ENCODE data around the gene TMC4. TPM values are rescaled to one million over a fixed set of nuclear protein-coding genes. Genes with fewer than 3 reads are reported as not detected.

The TMC4 gene
- total RNA-seq, 1 donor from 2014 or later, result 4.3 TPM

DNA sequence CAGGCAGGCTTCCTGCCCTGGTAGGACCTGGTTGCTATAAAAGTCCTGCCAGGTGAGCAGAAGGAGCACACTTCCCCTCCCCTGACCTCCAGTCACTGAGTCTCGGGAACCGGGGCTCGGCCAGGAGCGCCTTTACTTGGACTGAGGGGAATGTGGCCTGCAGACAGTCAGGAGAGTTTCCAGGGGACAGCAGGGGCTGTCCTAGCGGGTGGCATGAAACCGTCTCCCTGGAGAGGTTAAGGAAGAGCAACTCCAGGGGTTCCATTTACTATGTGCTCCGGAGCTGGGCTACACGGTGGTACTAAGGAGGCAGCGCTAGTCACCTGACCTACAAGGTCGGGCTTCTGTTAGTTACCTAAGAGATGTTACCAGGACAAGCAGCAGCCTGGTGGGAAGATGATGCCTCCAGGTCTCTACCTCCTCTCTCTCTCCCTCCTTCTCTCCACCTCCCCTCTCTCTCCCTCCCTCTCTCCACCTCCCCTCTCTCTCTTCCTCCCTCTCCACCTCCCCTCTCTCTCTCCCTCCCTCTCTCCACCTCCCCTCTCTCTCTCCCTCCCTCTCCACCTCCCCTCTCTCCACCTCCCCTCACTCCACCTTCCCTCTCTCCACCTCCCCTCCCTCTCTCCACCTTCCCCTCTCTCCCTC is 39.5 kb downstream of the TMC4 start:
- peak; percentile 34 for DNase-seq

DNA sequence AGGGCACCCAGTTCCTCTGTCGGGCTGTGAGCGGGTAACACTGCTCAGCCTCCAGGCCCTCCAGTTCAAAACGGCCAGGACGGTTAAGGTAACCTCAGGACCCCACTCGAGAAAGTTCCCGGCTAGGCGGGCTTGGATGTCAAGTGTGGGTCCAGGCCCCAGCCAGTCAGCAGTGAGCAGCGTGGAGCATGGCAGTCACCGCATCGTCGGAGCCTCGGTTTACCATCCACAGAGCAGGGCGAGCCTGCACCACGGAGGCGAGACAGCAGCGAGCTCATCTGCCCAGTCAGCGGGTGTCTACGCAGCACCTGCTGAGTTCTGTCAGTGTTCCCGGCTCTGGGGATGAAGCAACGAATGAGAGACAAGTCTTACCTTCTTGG is 43.4 kb downstream of the TMC4 start:
- no peak for DNase-seq

DNA sequence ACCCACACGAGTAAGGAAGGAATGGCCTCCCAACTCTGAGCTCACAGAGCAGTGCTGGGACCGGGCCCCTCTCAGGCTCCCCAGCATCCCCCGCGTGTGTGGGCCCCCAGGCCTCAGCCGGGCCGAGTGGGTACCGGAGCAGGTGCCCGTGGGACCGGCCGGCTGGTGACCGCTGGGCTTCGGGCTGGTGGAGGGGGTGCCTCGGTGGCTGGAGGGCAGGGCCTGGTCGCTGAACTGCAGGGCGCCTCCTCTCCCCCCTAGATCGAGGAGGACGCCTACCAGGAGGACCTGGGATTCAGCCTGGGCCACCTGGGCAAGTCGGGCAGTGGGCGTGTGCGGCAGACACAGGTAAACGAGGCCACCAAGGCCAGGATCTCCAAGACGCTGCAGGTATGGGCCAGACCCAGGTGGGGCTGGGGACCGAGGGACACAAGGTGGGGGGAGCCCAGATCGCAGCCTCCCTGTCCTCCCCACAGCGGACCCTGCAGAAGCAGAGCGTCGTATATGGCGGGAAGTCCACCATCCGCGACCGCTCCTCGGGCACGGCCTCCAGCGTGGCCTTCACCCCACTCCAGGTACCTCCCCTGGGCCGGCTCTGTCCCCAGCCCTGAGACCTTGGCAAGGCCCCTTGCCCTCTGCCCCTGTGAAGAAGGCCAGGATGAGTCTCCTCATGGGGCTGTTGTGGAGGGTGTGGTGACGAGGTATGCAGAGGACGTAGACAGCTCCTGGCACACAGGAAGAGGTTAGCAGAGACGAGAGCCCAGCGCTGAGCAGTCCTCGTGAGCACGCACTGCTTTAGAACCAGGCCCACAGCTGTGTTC is 44.0 kb downstream of the TMC4 start:
- no peak for DNase-seq

DNA sequence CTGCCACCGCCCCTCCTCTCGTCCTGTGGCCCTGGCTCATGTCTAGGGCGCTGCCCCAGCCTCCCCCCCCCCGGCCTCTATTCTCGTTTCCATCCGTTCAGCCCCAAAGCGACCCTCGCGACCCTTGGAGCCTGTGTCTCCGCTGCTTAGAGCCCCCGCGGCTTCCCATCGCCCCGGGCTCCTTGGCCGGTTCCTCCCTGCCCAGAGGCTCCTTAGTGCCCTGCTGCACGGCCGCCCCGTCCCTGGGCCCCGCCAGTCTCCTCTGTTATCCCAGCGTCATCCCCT is 44.6 kb downstream of the TMC4 start:
- no peak for DNase-seq

DNA sequence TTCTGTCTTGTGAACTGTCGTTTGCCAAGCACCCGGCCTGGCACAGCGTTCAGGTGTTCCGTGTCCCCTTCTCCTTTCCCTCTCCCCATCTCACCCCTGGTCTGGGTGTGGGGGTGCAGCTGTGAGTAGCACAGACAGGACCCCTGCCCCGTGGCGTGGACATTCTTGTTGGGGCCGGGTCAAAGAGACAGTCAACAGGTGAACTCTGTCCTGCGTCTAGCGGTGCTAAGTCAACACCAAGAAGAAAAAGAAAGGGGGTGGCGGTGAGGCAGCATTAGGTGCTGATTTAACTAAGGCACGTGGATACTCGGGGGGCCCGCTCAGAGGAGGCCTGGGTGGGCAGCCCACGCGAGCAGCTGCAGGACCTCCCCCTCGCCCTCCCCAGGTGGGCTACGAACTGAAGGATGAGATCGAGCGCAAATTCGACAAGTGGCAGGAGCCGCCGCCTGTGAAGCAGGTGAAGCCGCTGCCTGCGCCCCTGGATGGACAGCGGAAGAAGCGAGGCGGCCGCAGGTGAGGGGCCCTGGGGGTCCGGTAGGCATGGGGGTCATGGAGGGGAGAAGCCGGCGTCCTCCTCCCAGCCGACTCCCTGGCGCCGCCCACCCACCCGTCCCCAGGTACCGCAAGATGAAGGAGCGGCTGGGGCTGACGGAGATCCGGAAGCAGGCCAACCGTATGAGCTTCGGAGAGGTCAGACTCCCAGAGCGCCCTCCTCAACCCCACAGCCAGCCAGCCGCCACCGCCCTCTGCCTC is 45.1 kb downstream of the TMC4 start:
- no peak for DNase-seq

DNA sequence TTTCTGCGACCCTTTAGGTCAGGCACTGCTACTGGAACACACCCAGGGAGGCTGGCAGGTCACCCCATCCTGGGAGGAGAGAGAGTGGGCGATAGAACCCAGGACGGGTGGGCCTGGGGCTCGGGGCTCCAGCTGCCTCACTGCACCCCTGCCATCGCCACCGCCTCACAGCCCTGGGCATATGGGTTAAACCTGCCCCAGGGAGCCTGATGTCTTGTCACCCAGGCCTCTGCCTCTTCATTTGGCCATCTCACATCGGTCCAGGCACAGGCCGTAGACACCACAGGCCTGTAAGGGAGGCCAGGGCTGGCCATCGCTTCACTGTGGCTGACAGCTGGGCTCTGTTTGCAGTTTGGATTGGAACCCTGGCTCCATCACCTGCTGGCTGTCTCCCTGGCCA is 47.2 kb downstream of the TMC4 start:
- no peak for DNase-seq

DNA sequence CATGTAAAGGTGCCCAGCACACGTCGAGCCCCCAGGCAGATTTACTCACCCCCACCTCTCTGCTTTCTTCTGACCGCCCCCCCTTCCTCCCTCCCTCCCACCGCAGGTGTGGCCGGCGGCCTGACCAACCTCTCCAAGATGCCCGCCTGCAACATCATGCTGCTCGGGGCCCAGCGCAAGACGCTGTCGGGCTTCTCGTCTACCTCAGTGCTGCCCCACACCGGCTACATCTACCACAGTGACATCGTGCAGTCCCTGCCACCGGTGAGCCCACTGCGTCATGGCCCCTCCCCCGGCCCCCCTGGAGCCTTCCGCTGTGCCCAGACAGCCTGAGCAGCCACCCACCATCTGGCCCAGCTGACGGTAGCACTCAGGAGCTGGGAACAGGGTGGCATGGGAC is 48.6 kb downstream of the TMC4 start:
- no peak for DNase-seq

DNA sequence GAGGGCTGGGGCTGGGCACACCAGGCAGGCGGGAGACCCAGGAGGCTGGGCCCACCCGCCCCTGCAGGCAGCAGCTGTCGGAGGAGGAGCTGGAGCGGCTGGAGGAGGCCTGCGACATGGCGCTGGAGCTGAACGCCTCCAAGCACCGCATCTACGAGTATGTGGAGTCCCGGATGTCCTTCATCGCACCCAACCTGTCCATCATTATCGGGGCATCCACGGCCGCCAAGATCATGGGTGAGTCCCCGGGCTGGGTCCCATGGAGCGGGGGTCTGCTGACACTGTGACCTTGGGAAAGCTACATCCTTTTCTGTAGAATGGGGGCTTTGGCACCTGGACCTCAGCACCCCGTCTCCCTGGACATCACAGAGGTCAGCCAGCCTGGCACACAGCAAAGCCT is 49.3 kb downstream of the TMC4 start:
- no peak for DNase-seq

DNA sequence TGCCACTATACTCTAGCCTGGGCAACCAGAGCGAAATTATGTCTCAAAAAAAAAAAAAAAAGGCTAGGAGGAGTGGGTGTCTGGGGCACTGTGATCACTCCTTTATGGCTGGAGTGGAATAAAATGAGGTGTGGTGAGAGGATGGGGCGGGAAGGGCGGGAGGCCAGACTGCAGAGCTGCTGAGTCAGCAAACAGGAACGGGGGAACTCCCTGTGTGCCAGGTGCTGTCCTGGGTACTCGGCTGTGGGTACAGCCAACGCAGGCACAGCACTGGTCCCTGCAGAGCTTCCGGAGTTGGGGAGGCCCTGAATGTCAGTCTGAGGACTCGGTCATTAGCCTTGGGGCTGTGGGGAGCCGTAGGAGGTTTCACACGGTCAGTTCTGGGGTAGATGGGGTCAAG is 51.7 kb downstream of the TMC4 start:
- no peak for DNase-seq

DNA sequence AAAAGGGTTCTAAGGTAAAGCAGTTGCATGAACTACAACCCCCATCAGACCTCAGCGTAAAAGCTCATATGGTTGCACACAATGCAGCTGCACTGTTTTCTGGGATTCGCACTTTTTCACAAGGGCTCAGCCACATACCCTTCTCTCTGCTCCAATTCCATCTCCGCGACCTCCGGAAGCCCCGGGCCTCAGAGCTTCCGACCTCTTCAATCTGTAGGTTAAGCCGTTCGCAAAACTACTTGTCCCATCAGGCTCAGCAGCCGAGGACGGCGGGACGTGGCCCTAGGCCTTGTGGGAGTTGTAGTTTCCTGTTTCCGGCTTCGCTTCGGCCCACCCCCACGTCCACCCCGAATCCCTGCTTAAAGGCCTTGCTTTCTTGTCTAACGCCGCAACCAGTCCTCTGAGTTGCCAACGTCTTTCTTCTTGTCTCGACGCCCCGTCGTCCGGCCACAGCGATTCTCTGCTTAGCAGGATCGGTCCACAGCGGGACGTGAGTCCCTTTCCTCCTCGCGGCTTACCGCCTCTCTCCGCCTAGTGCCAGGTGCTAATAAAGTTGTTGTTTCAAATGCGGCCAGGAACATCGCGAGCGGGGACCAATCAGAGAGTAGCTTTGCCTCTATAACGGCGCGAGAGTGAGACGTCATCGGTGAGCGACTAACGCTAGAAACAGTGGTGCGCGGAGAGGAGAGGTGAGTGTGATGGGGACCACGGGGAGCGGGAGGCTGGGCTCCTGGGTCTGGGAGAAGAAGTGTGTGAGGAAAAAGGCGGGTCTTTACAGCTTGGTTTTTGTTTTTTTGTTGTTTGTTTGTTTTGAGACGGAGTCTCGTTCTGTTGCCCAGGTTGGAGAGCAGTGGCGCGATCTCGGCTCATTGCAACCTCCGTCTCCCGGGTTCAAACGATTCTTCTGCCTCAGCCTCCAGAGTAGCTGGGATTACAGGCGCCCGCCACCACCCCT is 57.6 kb downstream of the TMC4 start, which contains the start of the genes PRPF31 and TFPT:
Gene PRPF31, plus strand, starts transcription at position 646 of the 955 bp plus-strand sequence. CDS start 2,525 bp downstream, outside the sequence.
Gene TFPT, minus strand, starts transcription at position 549 of the 955 bp plus-strand sequence. Its CDS starts 388 bp downstream, at position 161.
- DNase-seq, result peak; percentile 99

DNA sequence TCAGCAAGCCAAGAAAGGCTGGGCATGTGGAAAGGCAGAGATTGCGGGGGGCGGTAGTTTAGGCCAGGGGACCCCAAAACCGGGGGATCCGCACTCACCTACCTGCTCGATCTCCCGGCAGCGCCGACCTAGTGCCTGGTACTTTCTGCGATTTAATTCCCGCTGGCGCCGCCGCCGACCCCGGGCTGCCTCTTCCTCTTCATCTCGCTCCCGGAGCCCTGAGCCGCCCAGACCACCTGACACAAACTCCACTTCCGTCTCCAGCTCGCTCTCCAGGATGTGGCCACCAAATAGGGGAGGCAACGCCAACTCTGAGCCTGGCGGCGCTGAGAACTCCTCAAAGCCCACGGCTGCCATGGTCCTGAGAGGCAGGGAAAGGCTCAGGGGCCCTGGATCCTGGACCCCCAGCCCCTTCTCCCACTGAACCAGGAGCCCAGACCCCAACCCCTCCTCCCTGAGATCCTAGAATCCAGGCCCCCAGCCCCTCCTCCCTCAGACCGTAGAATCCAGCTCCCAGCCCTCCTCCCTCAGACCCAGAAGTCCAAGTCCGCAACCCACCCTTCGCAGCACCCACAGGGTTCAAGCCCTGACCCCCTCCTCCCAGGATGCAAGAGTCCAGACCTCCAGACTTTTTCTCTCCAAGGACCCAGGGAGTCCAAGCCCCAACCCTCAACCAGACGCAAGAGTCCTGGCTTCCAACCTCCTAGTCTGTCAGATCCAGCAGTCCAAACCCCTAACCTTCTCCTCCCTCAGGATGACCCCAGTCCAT is 58.4 kb downstream of the TMC4 start:
- DNase-seq, result no peak

Other genes with a start within 250 kb of the TMC4 start
- gene CACNG8, start 210.2 kb downstream of the TMC4 start, total RNA-seq, result 0.10 TPM
- gene CACNG6, start 181.5 kb downstream of the TMC4 start, total RNA-seq, result 22.2 TPM
- gene VSTM1, start 109.3 kb downstream of the TMC4 start, total RNA-seq, result not detected
- gene TARM1, start 91.8 kb downstream of the TMC4 start, total RNA-seq, result not detected
- 1.5 TPM for gene OSCAR, start 72.4 kb downstream of the TMC4 start, total RNA-seq
- gene NDUFA3, start 70.3 kb downstream of the TMC4 start, total RNA-seq, result 2.2 TPM
- gene TFPT, start 57.5 kb downstream of the TMC4 start, total RNA-seq, result 8.7 TPM
- 44.9 TPM for gene PRPF31, start 57.4 kb downstream of the TMC4 start, total RNA-seq
- gene CNOT3, start 35.4 kb downstream of the TMC4 start, total RNA-seq, result 16.3 TPM
- 7.5 TPM for gene LENG1, start 13.4 kb downstream of the TMC4 start, total RNA-seq
- 12.0 TPM for gene MBOAT7, start 16.4 kb upstream of the TMC4 start, total RNA-seq
- gene TSEN34, start 18.1 kb upstream of the TMC4 start, total RNA-seq, result 46.5 TPM
- 1,569 TPM for gene RPS9, start 27.7 kb upstream of the TMC4 start, total RNA-seq
- 3.0 TPM for gene LILRB3, start 49.8 kb upstream of the TMC4 start, total RNA-seq
- gene LILRA6, start 69.6 kb upstream of the TMC4 start, total RNA-seq, result not detected
- 4.1 TPM for gene LILRB5, start 84.1 kb upstream of the TMC4 start, total RNA-seq
- gene LILRB2, start 108.0 kb upstream of the TMC4 start, total RNA-seq, result 0.72 TPM
- not detected for gene LILRA5, start 140.0 kb upstream of the TMC4 start, total RNA-seq
- gene LILRA4, start 166.0 kb upstream of the TMC4 start, total RNA-seq, result not detected
- gene LAIR1, start 191.8 kb upstream of the TMC4 start, total RNA-seq, result 8.8 TPM
- 15.0 TPM for gene TTYH1, start 242.3 kb upstream of the TMC4 start, total RNA-seq